ENCODE results near the gene COL4A2.

The COL4A2 gene

DNA sequence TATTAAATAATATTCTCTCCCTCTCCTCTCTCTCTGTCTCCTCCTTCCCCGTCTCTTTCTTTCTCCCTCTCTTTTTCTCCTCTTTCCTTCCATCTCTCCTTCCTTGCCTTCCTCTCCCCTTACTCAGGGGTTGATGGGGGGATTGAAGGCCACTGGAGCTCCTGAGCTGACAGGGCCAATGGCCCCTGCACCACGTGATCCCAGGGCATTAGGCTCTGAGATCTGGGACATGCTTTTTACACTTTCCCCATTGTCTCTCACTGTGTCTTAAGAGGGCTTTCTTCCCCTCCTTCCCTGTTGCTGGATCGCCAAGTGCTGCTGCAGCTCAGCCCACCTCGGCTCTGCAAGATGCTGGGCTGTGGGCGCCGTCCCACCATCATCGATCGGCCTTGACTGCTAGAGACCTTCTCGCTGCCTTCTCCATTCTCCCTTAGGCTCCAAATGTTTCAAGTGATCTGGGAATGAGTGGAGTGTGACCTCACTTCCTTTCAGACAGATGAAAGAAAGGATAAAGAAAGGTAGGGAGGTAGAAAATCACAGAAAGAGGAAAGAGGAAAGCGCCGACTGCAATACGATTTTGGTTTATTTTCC is 42.3 kb upstream of the COL4A2 start:
- Histone ChIP-seq H2AFZ (ENCODE audit: low read length) (no peak overlapping the region), H4K20me1 (ENCODE audit: insufficient read depth, low read length, poor library complexity, severe bottlenecking) (no peaks in the 10 kb centered on the region), H3K27me3 (ENCODE audit: insufficient read depth, low read length, poor library complexity, severe bottlenecking) (no peaks in the 10 kb centered on the region), H3K9me3 (ENCODE audit: insufficient read depth, low read depth, low read length) (no peaks in the 10 kb centered on the region), H3K79me2 (ENCODE audit: insufficient read depth, low read length) (no peaks in the 10 kb centered on the region), H3F3A (ENCODE audit: low read depth) (no peaks in the 10 kb centered on the region), H3K4me1 (ENCODE audit: insufficient read depth, low read length, poor library complexity, severe bottlenecking) (no peaks in the 10 kb centered on the region), H3K4me2 (ENCODE audit: low read depth, low read length, poor library complexity, severe bottlenecking) (no peak overlapping the region), H3K4me3 (ENCODE audit: low read length, poor library complexity, severe bottlenecking) (no peak overlapping the region), H3K9me2 (replicated peaks; ENCODE audit: low read depth, low read length) (no peaks in the 10 kb centered on the region), H3K36me3 (ENCODE audit: insufficient read depth, low read length) (no peaks in the 10 kb centered on the region), H3K9ac (ENCODE audit: low read depth, low read length, poor library complexity, severe bottlenecking) (no peak overlapping the region)
- TF ChIP-seq, protein P1, sequence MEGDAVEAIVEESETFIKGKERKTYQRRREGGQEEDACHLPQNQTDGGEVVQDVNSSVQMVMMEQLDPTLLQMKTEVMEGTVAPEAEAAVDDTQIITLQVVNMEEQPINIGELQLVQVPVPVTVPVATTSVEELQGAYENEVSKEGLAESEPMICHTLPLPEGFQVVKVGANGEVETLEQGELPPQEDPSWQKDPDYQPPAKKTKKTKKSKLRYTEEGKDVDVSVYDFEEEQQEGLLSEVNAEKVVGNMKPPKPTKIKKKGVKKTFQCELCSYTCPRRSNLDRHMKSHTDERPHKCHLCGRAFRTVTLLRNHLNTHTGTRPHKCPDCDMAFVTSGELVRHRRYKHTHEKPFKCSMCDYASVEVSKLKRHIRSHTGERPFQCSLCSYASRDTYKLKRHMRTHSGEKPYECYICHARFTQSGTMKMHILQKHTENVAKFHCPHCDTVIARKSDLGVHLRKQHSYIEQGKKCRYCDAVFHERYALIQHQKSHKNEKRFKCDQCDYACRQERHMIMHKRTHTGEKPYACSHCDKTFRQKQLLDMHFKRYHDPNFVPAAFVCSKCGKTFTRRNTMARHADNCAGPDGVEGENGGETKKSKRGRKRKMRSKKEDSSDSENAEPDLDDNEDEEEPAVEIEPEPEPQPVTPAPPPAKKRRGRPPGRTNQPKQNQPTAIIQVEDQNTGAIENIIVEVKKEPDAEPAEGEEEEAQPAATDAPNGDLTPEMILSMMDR (conservative IDR thresholded peaks at IDR 0.05; ENCODE audit: low read length), result no peak
- TF ChIP-seq EZH2phosphoT487 (IDR thresholded peaks at IDR 0.05; ENCODE audit: borderline replicate concordance), result no peak

DNA sequence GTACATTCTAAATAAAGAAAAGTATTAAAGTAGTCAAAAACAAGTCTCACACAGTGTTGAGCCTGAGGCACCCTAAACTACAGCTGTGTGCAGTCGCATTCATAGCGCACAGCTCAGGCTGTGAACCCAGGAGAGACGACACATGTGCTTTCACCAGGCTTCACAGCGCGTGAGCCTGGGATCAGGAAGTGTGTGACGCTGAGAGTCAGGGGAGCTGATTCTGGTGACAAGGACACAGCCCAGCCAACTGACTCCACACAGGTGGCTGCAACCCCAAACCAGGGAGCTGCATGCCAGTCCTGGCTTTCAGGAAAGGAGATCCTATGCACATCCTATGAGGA is 41.8 kb upstream of the COL4A2 start:
- Histone ChIP-seq H3K4me2 (ENCODE audit: low read depth, low read length, poor library complexity, severe bottlenecking) (no peak overlapping the region), H3K36me3 (ENCODE audit: insufficient read depth, low read length) (no peaks in the 10 kb centered on the region), H3F3A (ENCODE audit: low read depth) (no peaks in the 10 kb centered on the region), H3K79me2 (ENCODE audit: insufficient read depth, low read length) (no peaks in the 10 kb centered on the region), H3K27me3 (ENCODE audit: insufficient read depth, low read length, poor library complexity, severe bottlenecking) (no peaks in the 10 kb centered on the region), H4K20me1 (ENCODE audit: insufficient read depth, low read length, poor library complexity, severe bottlenecking) (no peaks in the 10 kb centered on the region), H3K9ac (ENCODE audit: low read depth, low read length, poor library complexity, severe bottlenecking) (no peak overlapping the region), H2AFZ (ENCODE audit: low read length) (no peak overlapping the region), H3K9me2 (replicated peaks; ENCODE audit: low read depth, low read length) (no peaks in the 10 kb centered on the region), H3K4me3 (ENCODE audit: low read length, poor library complexity, severe bottlenecking) (no peak overlapping the region), H3K4me1 (ENCODE audit: insufficient read depth, low read length, poor library complexity, severe bottlenecking) (no peaks in the 10 kb centered on the region), H3K9me3 (ENCODE audit: insufficient read depth, low read depth, low read length) (no peaks in the 10 kb centered on the region)
- no peak for TF ChIP-seq EZH2phosphoT487 (IDR thresholded peaks at IDR 0.05; ENCODE audit: borderline replicate concordance)
- TF ChIP-seq, protein P1 (conservative IDR thresholded peaks at IDR 0.05; ENCODE audit: low read length), result no peak

DNA sequence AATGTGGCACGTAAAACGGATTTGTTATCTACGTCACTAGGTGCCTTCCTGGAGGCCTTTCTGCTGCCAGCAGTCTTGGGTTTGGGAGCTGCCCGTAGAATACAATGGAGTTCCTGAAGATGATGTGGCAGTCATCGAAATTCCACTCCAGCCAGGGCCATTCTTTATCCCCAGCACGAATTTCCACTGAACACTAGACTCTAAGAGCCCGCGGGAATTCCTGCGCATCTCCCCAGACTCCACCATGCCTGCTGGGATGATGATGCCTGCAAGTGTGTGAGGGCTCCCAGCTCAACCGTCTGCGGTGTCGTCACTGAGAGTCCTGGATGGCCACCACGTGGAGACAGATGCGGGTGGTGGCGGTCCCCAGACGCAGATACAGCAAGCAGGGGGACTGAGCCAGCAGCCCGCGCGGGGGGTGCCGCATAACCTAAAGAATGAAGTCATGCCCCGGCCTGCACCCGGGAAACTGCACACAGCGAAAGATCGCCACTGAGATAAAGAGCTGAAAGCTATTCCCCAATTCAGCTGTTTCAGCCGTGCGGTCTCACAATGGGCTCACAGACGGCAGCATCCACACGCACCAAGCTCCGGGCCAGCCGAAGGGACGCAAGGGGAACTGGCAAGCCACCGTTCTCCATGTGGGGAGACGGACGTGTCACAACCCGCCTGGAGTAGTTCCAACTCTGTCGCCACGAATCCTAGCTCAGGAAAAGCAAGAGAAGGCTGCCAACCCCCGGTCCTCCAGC is 41.2 kb upstream of the COL4A2 start:
- Histone ChIP-seq H3K36me3 (ENCODE audit: insufficient read depth, low read length) (no peaks in the 10 kb centered on the region), H3K4me2 (ENCODE audit: low read depth, low read length, poor library complexity, severe bottlenecking) (no peak overlapping the region), H2AFZ (ENCODE audit: low read length) (no peak overlapping the region), H3K9me2 (replicated peaks; ENCODE audit: low read depth, low read length) (no peaks in the 10 kb centered on the region), H4K20me1 (ENCODE audit: insufficient read depth, low read length, poor library complexity, severe bottlenecking) (no peaks in the 10 kb centered on the region), H3K4me3 (ENCODE audit: low read length, poor library complexity, severe bottlenecking) (no peak overlapping the region), H3K27me3 (ENCODE audit: insufficient read depth, low read length, poor library complexity, severe bottlenecking) (no peaks in the 10 kb centered on the region), H3K9me3 (ENCODE audit: insufficient read depth, low read depth, low read length) (no peaks in the 10 kb centered on the region), H3F3A (ENCODE audit: low read depth) (no peaks in the 10 kb centered on the region), H3K9ac (ENCODE audit: low read depth, low read length, poor library complexity, severe bottlenecking) (no peak overlapping the region), H3K4me1 (ENCODE audit: insufficient read depth, low read length, poor library complexity, severe bottlenecking) (no peaks in the 10 kb centered on the region), H3K79me2 (ENCODE audit: insufficient read depth, low read length) (no peaks in the 10 kb centered on the region)
- TF ChIP-seq, protein P1 (conservative IDR thresholded peaks at IDR 0.05; ENCODE audit: low read length), result no peak
- TF ChIP-seq EZH2phosphoT487 (IDR thresholded peaks at IDR 0.05; ENCODE audit: borderline replicate concordance), result no peak
